CD4-positive, CD25-positive, alpha-beta regulatory T cell (primary cell): ENCODE data around the gene HSF5. TPM values are rescaled to one million over a fixed set of nuclear protein-coding genes. Genes with fewer than 3 reads are reported as not detected.
A peak's percentile ranks its signal among the peaks of the same experiment; 100 is the strongest.

ENCODE experiments used
- ATAC-seq, 2 donors: fragments of 150-1000 bp; cut with Tn5 transposase; one replicate each; pipeline ENCODE4 v1.10.0; 2021; ENCODE audit warnings: low read depth in 2 of 2, moderate number of reproducible peaks in 2 of 2, moderate library complexity in 1 of 2
- DNase-seq, 3 donors: peaks; one replicate each; pipeline versions ENCODE4 v3.0.0 to v3.0.0-alpha.2; 2012 to 2022; ENCODE audit warnings: mixed read lengths in 1 of 3
- H3K27ac ChIP-seq: one replicate; pipeline ENCODE4 v1.7.0; 2013; ENCODE audit warnings: mild to moderate bottlenecking, low read length; ENCODE audit not compliant: insufficient read depth, poor library complexity, severe bottlenecking
- H3K27me3 ChIP-seq: one replicate; pipeline ENCODE4 v1.7.0; 2013; ENCODE audit warnings: low read length; ENCODE audit not compliant: control insufficient read depth, insufficient read depth
- H3K36me3 ChIP-seq: one replicate; pipeline ENCODE4 v1.7.0; 2013; ENCODE audit warnings: mild to moderate bottlenecking, low read length, moderate library complexity; ENCODE audit not compliant: control insufficient read depth, insufficient read depth
- H3K4me1 ChIP-seq: 2 replicates; pipeline ENCODE4 v1.7.0; 2013; ENCODE audit warnings: mild to moderate bottlenecking, low read length; ENCODE audit not compliant: insufficient read depth, control insufficient read depth, poor library complexity, severe bottlenecking
- H3K4me3 ChIP-seq: one replicate; pipeline ENCODE4 v1.7.0; 2013; ENCODE audit warnings: low read depth, mild to moderate bottlenecking, low read length, moderate library complexity
- H3K9me3 ChIP-seq, 2 experiments: 1 replicate in 1 of 2; 2 replicates in 1 of 2; pipeline ENCODE4 v1.7.0; 2013; ENCODE audit warnings: low read length in 2 of 2, mild to moderate bottlenecking in 1 of 2, moderate library complexity in 1 of 2; ENCODE audit not compliant: control insufficient read depth in 2 of 2
- H3K27ac Mint-ChIP-seq, 3 donors: one replicate each; pipeline ENCODE4 v1.8.0; 2020 to 2022; ENCODE audit warnings: mild to moderate bottlenecking in 3 of 3, mixed read lengths in 3 of 3, moderate library complexity in 2 of 3
- H3K27me3 Mint-ChIP-seq: one replicate; pipeline ENCODE4 v1.8.0; 2022; ENCODE audit warnings: mild to moderate bottlenecking, mixed read lengths
- H3K36me3 Mint-ChIP-seq: one replicate; pipeline ENCODE4 v1.8.0; 2020; ENCODE audit warnings: mixed read lengths
- H3K4me1 Mint-ChIP-seq, 4 donors: one replicate each; pipeline ENCODE4 v1.8.0; 2020 to 2022; ENCODE audit warnings: mixed read lengths in 4 of 4, mild to moderate bottlenecking in 1 of 4
- H3K4me3 Mint-ChIP-seq, 4 donors: one replicate each; pipeline ENCODE4 v1.8.0; 2020 to 2022; ENCODE audit warnings: mild to moderate bottlenecking in 4 of 4, mixed read lengths in 4 of 4, moderate library complexity in 3 of 4
- H3K9me3 Mint-ChIP-seq, 7 donors: one replicate each; pipeline ENCODE4 v1.8.0; 2020 to 2022; ENCODE audit warnings: mixed read lengths in 7 of 7, mild to moderate bottlenecking in 3 of 7, moderate library complexity in 2 of 7
- polyA plus RNA-seq, 4 donors: library from polyadenylated mRNA; unstranded; fragments of 300-500 nt; fragmentation: Illumina TruSeq; gene quantifications; one replicate each; pipeline ENCODE4 v1.2.3, GENCODE V29; 2021
- total RNA-seq: library from RNA; stranded (reverse); gene quantifications from one replicate; pipeline ENCODE4 v1.2.3, GENCODE V29; 2022

HSF5 gene
- total and polyA plus RNA-seq, 5 donors from 2014 or later = 0.83 to 3.0 (median 1.4) TPM

GRCh38 chr17:58527306-58527705 is 39.1 kb upstream of the HSF5 start:
- H3K27ac ChIP-seq = no peak overlapping the region
- Mint-ChIP-seq H3K27me3 (peaks cover 7% of the 10 kb centered on the region), H3K4me3 (no peak overlapping the region), H3K9me3 (no peaks in the 10 kb centered on the region), H3K4me1 (peaks cover 0 to 2% (median 0%) of the 10 kb centered on the region in 4 donors), H3K27ac (no peak overlapping the region), H3K36me3 (no peaks in the 10 kb centered on the region)
- no peak overlapping the region for H3K4me3 ChIP-seq
- peak in 1 of 3 donors; percentile 28 for DNase-seq
- H3K36me3 ChIP-seq = no peaks in the 10 kb centered on the region
- H3K4me1 ChIP-seq = peaks cover 8% of the 10 kb centered on the region
- ATAC-seq = no peak
- H3K27me3 ChIP-seq = peaks cover 3% of the 10 kb centered on the region
- H3K9me3 ChIP-seq = no peaks in the 10 kb centered on the region

- Mint-ChIP-seq H3K9me3 (no peaks in the 10 kb centered on the region), H3K36me3 (no peaks in the 10 kb centered on the region), H3K27ac (peak overlapping the region in 1 of 3 donors; percentile 65), H3K27me3 (peaks cover 5% of the 10 kb centered on the region), H3K4me3 (no peak overlapping the region), H3K4me1 (peaks cover 0 to 2% (median 0%) of the 10 kb centered on the region in 4 donors)
- Histone ChIP-seq H3K36me3 (no peaks in the 10 kb centered on the region), H3K4me1 (no peaks in the 10 kb centered on the region), H3K27ac (no peak overlapping the region), H3K9me3 (no peaks in the 10 kb centered on the region), H3K27me3 (no peaks in the 10 kb centered on the region), H3K4me3 (no peak overlapping the region)
- ATAC-seq = no peak
- DNase-seq = no peak
These were observed 37.0 kb upstream of the HSF5 start for GRCh38 chr17:58525239-58525638.

GRCh38 chr17:58521680-58522079 is 33.5 kb upstream of the HSF5 start:
- no peaks in the 10 kb centered on the region for H3K36me3 ChIP-seq
- H3K4me3 ChIP-seq = no peak overlapping the region
- H3K27ac ChIP-seq = no peak overlapping the region
- no peaks in the 10 kb centered on the region for H3K9me3 ChIP-seq
- Mint-ChIP-seq H3K4me1 (peaks cover 6 to 26% (median 9%) of the 10 kb centered on the region in 4 donors), H3K36me3 (no peaks in the 10 kb centered on the region), H3K27me3 (peaks cover 5% of the 10 kb centered on the region), H3K27ac (peak overlapping the region in 1 of 3 donors; percentile 47), H3K9me3 (no peaks in the 10 kb centered on the region), H3K4me3 (no peak overlapping the region)
- H3K27me3 ChIP-seq = no peaks in the 10 kb centered on the region
- H3K4me1 ChIP-seq = peaks cover 18% of the 10 kb centered on the region
- no peak for DNase-seq
- no peak for ATAC-seq

- Mint-ChIP-seq H3K27me3 (peaks cover 5% of the 10 kb centered on the region), H3K27ac (peak overlapping the region in 2 of 3 donors; percentile 47 to 61), H3K4me3 (peak overlapping the region in 3 of 4 donors; percentile 22 to 73 (median 67)), H3K9me3 (no peaks in the 10 kb centered on the region), H3K4me1 (peaks cover 12 to 34% (median 16%) of the 10 kb centered on the region in 4 donors), H3K36me3 (no peaks in the 10 kb centered on the region)
- Histone ChIP-seq H3K4me3 (no peak overlapping the region), H3K9me3 (no peaks in the 10 kb centered on the region), H3K27me3 (no peaks in the 10 kb centered on the region), H3K4me1 (peaks cover 21% of the 10 kb centered on the region), H3K36me3 (no peaks in the 10 kb centered on the region), H3K27ac (no peak overlapping the region)
- ATAC-seq (no peak), DNase-seq (peak in 1 of 3 donors; percentile 26)
These were observed 32.7 kb upstream of the HSF5 start for GRCh38 chr17:58520843-58521430.

- DNase-seq = peak; percentile 100
- Histone ChIP-seq H3K27me3 (no peaks in the 10 kb centered on the region), H3K9me3 (no peaks in the 10 kb centered on the region), H3K4me3 (peak overlapping the region; percentile 96), H3K36me3 (no peaks in the 10 kb centered on the region), H3K4me1 (peaks cover 39% of the 10 kb centered on the region), H3K27ac (peak overlapping the region; percentile 88)
- H3K4me3 Mint-ChIP-seq = peak overlapping the region; percentile 84 to 98 (median 95)
- H3K36me3 Mint-ChIP-seq = peaks cover under 1% of the 10 kb centered on the region
- no peaks in the 10 kb centered on the region for H3K9me3 Mint-ChIP-seq
- H3K4me1 Mint-ChIP-seq = peaks cover 18 to 56% (median 26%) of the 10 kb centered on the region in 4 donors
- peak overlapping the region; percentile 94 to 98 (median 96) for H3K27ac Mint-ChIP-seq
- peak; percentile 82 to 85 for ATAC-seq
- peaks cover 5% of the 10 kb centered on the region for H3K27me3 Mint-ChIP-seq
These were observed 29.9 kb upstream of the HSF5 start for GRCh38 chr17:58517928-58518609.

GRCh38 chr17:58517378-58517927 is 29.2 kb upstream of the HSF5 start:
- Histone ChIP-seq H3K4me1 (peaks cover 42% of the 10 kb centered on the region), H3K27me3 (no peaks in the 10 kb centered on the region), H3K4me3 (peak overlapping the region; percentile 71), H3K9me3 (no peaks in the 10 kb centered on the region), H3K27ac (peak overlapping the region; percentile 88), H3K36me3 (peaks cover 2% of the 10 kb centered on the region)
- Mint-ChIP-seq H3K27me3 (no peaks in the 10 kb centered on the region), H3K36me3 (peaks cover 4% of the 10 kb centered on the region), H3K4me3 (peak overlapping the region; percentile 84 to 98 (median 95)), H3K4me1 (peaks cover 20 to 61% (median 31%) of the 10 kb centered on the region in 4 donors), H3K9me3 (no peaks in the 10 kb centered on the region), H3K27ac (peak overlapping the region; percentile 89 to 98 (median 94))
- no peak for DNase-seq
- no peak for ATAC-seq

- peak overlapping the region; percentile 79 to 94 (median 86) for H3K27ac Mint-ChIP-seq
- H3K27me3 Mint-ChIP-seq = no peaks in the 10 kb centered on the region
- peaks cover 20 to 66% (median 34%) of the 10 kb centered on the region in 4 donors for H3K4me1 Mint-ChIP-seq
- DNase-seq (no peak), ATAC-seq (no peak)
- H3K36me3 ChIP-seq = peaks cover 3% of the 10 kb centered on the region
- H3K36me3 Mint-ChIP-seq = peaks cover 4% of the 10 kb centered on the region
- no peaks in the 10 kb centered on the region for H3K9me3 ChIP-seq
- H3K27me3 ChIP-seq = no peaks in the 10 kb centered on the region
- H3K4me3 Mint-ChIP-seq = peak overlapping the region; percentile 84 to 98 (median 95)
- peak overlapping the region; percentile 88 for H3K27ac ChIP-seq
- peak overlapping the region; percentile 71 for H3K4me3 ChIP-seq
- no peaks in the 10 kb centered on the region for H3K9me3 Mint-ChIP-seq
- H3K4me1 ChIP-seq = peaks cover 42% of the 10 kb centered on the region
These were observed 28.6 kb upstream of the HSF5 start for GRCh38 chr17:58516644-58517377.
